ENCODE measurements around the gene AKAP13.
A peak's percentile ranks its signal among the peaks of the same experiment; 100 is the strongest.

Gene AKAP13

GRCh38 chr15:85754989-85755388 is 374.6 kb downstream of the AKAP13 start:
- DNase-seq, result peak in 6 of 10 donors; percentile 10 to 80 (median 50)
- intact Hi-C loops (cut with DNase I), result no loop called here

- peak in 3 of 10 donors; percentile 4 to 38 (median 33) for DNase-seq
- intact Hi-C loops (cut with DNase I), result no loop called here
Observed at GRCh38 chr15:85755471-85755870, 375.1 kb downstream of the AKAP13 start.

- peak in 4 of 10 donors; percentile 0 to 35 (median 14) for DNase-seq
- intact Hi-C loops (cut with DNase I), result no loop called here
Observed at GRCh38 chr15:85755942-85756341, 375.5 kb downstream of the AKAP13 start.

GRCh38 chr15:85756411-85757072 is 376.1 kb downstream of the AKAP13 start:
- intact Hi-C loops (cut with DNase I), result no loop called here
- DNase-seq, result peak in 4 of 10 donors; percentile 1 to 63 (median 26)

GRCh38 chr15:85757073-85757938 is 376.9 kb downstream of the AKAP13 start:
- intact Hi-C loops (cut with DNase I), result no loop called here
- peak in 3 of 10 donors; percentile 2 to 42 (median 5) for DNase-seq

- intact Hi-C loops (cut with DNase I), result no loop called here
- peak in 3 of 10 donors; percentile 2 to 44 (median 30) for DNase-seq
Observed at GRCh38 chr15:85757939-85758654, 377.7 kb downstream of the AKAP13 start.

- intact Hi-C loops (cut with DNase I), result no loop called here
- peak in 3 of 10 donors; percentile 43 to 74 (median 60) for DNase-seq
Observed at GRCh38 chr15:85758655-85758978, 378.2 kb downstream of the AKAP13 start.

- peak in 2 of 10 donors; percentile 67 to 82 for DNase-seq
- intact Hi-C loops (cut with DNase I), result no loop called here
Observed at GRCh38 chr15:85759376-85759775, 379.0 kb downstream of the AKAP13 start.

- DNase-seq, result peak in 2 of 10 donors; percentile 50 to 52
- intact Hi-C loops (cut with DNase I), result no loop called here
Observed at GRCh38 chr15:85760049-85760448, 379.6 kb downstream of the AKAP13 start.

GRCh38 chr15:85760531-85761371 is 380.3 kb downstream of the AKAP13 start:
- intact Hi-C loops (cut with DNase I), result no loop called here
- DNase-seq, result peak in 1 of 10 donors; percentile 74

GRCh38 chr15:85761635-85762034 is 381.2 kb downstream of the AKAP13 start:
- intact Hi-C loops (cut with DNase I), result no loop called here
- peak in 1 of 10 donors; percentile 57 for DNase-seq

GRCh38 chr15:85762039-85762755 is 381.8 kb downstream of the AKAP13 start:
- intact Hi-C loops (cut with DNase I), result no loop called here
- peak in 1 of 10 donors; percentile 76 for DNase-seq

GRCh38 chr15:85762756-85763127 is 382.3 kb downstream of the AKAP13 start:
- intact Hi-C loops (cut with DNase I), result no loop called here
- DNase-seq, result peak in 2 of 10 donors; percentile 72 to 87

GRCh38 chr15:85763157-85763556 is 382.8 kb downstream of the AKAP13 start:
- intact Hi-C loops (cut with DNase I), result no loop called here
- DNase-seq, result peak in 3 of 10 donors; percentile 41 to 91 (median 81)

GRCh38 chr15:85763673-85764633 is 383.6 kb downstream of the AKAP13 start:
- intact Hi-C loops (cut with DNase I), result no loop called here
- DNase-seq, result peak in 3 of 10 donors; percentile 24 to 77 (median 55)

- intact Hi-C loops (cut with DNase I), result no loop called here
- no peak for DNase-seq
Observed at GRCh38 chr15:85764649-85765277, 384.4 kb downstream of the AKAP13 start.

GRCh38 chr15:85766001-85766831 is 385.8 kb downstream of the AKAP13 start:
- intact Hi-C loops (cut with DNase I), result no loop called here
- DNase-seq, result no peak

All from posterior cingulate gyrus (tissue), 11 donors.